Astrocyte (in vitro differentiated cells and primary cell): Measurements from ENCODE around the gene CCSER1.

Source experiments
- CTCF ChIP-seq: IDR thresholded peaks from 2 replicates; pipeline ENCODE4 v1.5.1; 2011; ENCODE audit warnings: low read depth, mild to moderate bottlenecking, inconsistent platforms, low read length, moderate library complexity; ENCODE audit not compliant: insufficient read depth
- EZH2 ChIP-seq: IDR thresholded peaks from 2 replicates; pipeline ENCODE4 v1.6.1; 2012; ENCODE audit warnings: mild to moderate bottlenecking, low read length, inconsistent platforms; ENCODE audit not compliant: insufficient read depth

GRCh38 chr4:90280954-90281353 lies 153.8 kb downstream of the CCSER1 start:
- TF ChIP-seq CTCF, result no peak
- TF ChIP-seq EZH2, result no peak
